Measurements from ENCODE around the gene AQR. TPM values are rescaled to one million over a fixed set of nuclear protein-coding genes. Genes with fewer than 3 reads are reported as not detected.

AQR gene
- 28.4 TPM for total RNA-seq

GRCh38 chr15:34969340-34970097 is at the start of gene AQR:
Gene AQR (minus strand): TSS chr15:34969742. CDS start chr15:34969613, 129 bp downstream.

GRCh38 chr15:34988027-34988902 is 18.7 kb upstream of the AQR start, which contains the start of gene ZNF770:
Gene ZNF770 (minus strand): TSS chr15:34988287. CDS start chr15:34983434, 4,853 bp downstream.

Other genes with a start within 250 kb of the AQR start
- not detected for gene GJD2, start 214.7 kb downstream of the AQR start, total RNA-seq
- 101 TPM for gene ACTC1, start 174.2 kb downstream of the AQR start, total RNA-seq
- 53.5 TPM for gene ZNF770, start 18.5 kb upstream of the AQR start, total RNA-seq
- 1.7 TPM for gene NANOGP8, start 115.6 kb upstream of the AQR start, total RNA-seq

Measured in metanephros (tissue), 1 donor.